Brain microvascular endothelial cell (primary cell): ENCODE data around the gene EXOSC7.

Experiments
- DNase-seq: peaks from one replicate; pipeline ENCODE4 v3.0.0-alpha.2; 2020
- H3K27ac ChIP-seq: fragments of 250-450 bp; sonication (Bioruptor Pico); 2 replicates; pipeline ENCODE4 v1.5.1; 2020; ENCODE audit warnings: mild to moderate bottlenecking, moderate library complexity
- H3K27me3 ChIP-seq: fragments of 250-450 bp; sonication (Bioruptor Pico); replicated peaks from 2 replicates; pipeline ENCODE4 v1.5.1; 2020; ENCODE audit warnings: mild to moderate bottlenecking
- H3K36me3 ChIP-seq: fragments of 250-450 bp; sonication (Bioruptor Pico); replicated peaks from 2 replicates; pipeline ENCODE4 v1.5.1; 2020; ENCODE audit warnings: mild to moderate bottlenecking
- H3K4me3 ChIP-seq: 2 replicates; pipeline ENCODE4 v1.5.1; 2011; ENCODE audit warnings: low read depth, mild to moderate bottlenecking, control low read depth, low read length, moderate library complexity
- in situ Hi-C: cut with HindIII; loops from 2 replicates; pipeline ENCODE4 v1.10.0; 2017; ENCODE audit warnings: low sequenced_read_pairs, low pct_ligation_motif_present
- TF ChIP-seq, protein P1 (sequence below): IDR thresholded peaks from 2 replicates; pipeline ENCODE4 v1.5.1; 2011; ENCODE audit warnings: low read depth, mild to moderate bottlenecking, moderate library complexity, low read length, control low read depth, inconsistent platforms; ENCODE audit errors: missing control alignments

Gene EXOSC7

GRCh38 chr3:44989636-44990373, 13.8 kb downstream of the EXOSC7 start:
- no peak for DNase-seq
- H3K27ac ChIP-seq, result no peak overlapping the region
- peaks cover 25% of the 10 kb centered on the region for H3K36me3 ChIP-seq
- no peak overlapping the region for H3K4me3 ChIP-seq
- H3K27me3 ChIP-seq, result no peaks in the 10 kb centered on the region
- in situ Hi-C loops, result no loop called here
- TF ChIP-seq, protein P1, sequence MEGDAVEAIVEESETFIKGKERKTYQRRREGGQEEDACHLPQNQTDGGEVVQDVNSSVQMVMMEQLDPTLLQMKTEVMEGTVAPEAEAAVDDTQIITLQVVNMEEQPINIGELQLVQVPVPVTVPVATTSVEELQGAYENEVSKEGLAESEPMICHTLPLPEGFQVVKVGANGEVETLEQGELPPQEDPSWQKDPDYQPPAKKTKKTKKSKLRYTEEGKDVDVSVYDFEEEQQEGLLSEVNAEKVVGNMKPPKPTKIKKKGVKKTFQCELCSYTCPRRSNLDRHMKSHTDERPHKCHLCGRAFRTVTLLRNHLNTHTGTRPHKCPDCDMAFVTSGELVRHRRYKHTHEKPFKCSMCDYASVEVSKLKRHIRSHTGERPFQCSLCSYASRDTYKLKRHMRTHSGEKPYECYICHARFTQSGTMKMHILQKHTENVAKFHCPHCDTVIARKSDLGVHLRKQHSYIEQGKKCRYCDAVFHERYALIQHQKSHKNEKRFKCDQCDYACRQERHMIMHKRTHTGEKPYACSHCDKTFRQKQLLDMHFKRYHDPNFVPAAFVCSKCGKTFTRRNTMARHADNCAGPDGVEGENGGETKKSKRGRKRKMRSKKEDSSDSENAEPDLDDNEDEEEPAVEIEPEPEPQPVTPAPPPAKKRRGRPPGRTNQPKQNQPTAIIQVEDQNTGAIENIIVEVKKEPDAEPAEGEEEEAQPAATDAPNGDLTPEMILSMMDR, result no peak

- in situ Hi-C loops, result no loop called here
- no peak for DNase-seq
- no peak overlapping the region for H3K27ac ChIP-seq
- H3K27me3 ChIP-seq, result no peaks in the 10 kb centered on the region
- TF ChIP-seq, protein P1, result no peak
- H3K36me3 ChIP-seq, result peaks cover 28% of the 10 kb centered on the region
- H3K4me3 ChIP-seq, result no peak overlapping the region
Observed at GRCh38 chr3:44991326-44991725, 15.3 kb downstream of the EXOSC7 start.

- in situ Hi-C loops, result no loop called here
- peak overlapping the region; percentile 24 for H3K27ac ChIP-seq
- H3K27me3 ChIP-seq, result no peaks in the 10 kb centered on the region
- peaks cover 40% of the 10 kb centered on the region for H3K36me3 ChIP-seq
- no peak for DNase-seq
- H3K4me3 ChIP-seq, result no peak overlapping the region
- TF ChIP-seq, protein P1, result peak; percentile 92
Observed at GRCh38 chr3:44992555-44993470, 16.8 kb downstream of the EXOSC7 start.

DNA sequence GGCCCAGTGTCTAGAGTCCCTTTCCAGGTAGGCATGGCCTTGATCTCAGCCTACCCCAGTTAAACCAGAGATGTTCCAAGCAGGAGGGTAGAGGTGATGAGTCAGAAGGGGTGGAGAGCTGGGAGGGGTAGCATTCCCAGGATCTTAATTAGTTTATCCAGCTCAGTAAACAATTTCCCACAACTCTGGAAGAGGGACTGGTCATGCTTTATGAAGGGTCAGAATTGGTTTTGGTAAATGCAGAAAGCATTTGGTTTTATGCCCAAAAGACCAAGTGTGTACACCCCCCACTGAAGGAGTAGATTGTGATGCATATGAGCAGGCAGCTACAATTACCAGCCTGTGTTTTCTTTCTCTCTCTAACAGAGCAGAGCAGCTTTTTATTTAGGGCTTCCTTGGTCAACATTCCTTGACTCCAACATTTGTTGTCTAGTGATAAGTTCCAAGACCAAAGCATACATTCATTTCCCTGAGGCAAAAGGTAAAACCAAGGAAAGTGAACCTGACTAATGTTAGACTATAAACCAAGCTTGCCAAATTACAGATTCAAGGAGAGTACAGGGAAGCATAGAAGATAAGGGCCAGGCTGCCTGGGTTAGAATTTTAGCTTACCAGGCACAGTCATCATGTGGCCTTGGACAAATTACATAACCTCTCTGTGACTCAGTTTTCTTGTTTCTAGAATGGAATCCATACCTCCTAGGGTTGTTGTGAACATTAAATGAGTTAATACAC, 17.6 kb downstream of the EXOSC7 start:
- TF ChIP-seq, protein P1, result no peak
- peaks cover 42% of the 10 kb centered on the region for H3K36me3 ChIP-seq
- in situ Hi-C loops, result no loop called here
- H3K4me3 ChIP-seq, result no peak overlapping the region
- H3K27me3 ChIP-seq, result no peaks in the 10 kb centered on the region
- peak overlapping the region; percentile 24 for H3K27ac ChIP-seq
- DNase-seq, result peak; percentile 34

GRCh38 chr3:44995142-44995770, 19.2 kb downstream of the EXOSC7 start:
- Histone ChIP-seq H3K36me3 (peaks cover 43% of the 10 kb centered on the region), H3K27ac (no peak overlapping the region), H3K4me3 (no peak overlapping the region), H3K27me3 (no peaks in the 10 kb centered on the region)
- DNase-seq, result peak; percentile 66
- in situ Hi-C loops, result no loop called here
- TF ChIP-seq, protein P1, result no peak
